HEK293 (cell line): ENCODE data around the gene GLB1L2.

Experiments used
- CTCF ChIA-PET: fragments of 350-600 bp; formaldehyde crosslinking; extraction: SDS; loops from one replicate; lab custom pipeline; 2021; ENCODE audit warnings: antibody characterized with exemption; lab: Yijun Ruan, JAX
- POLR2A ChIA-PET: fragments of 300-600 bp; formaldehyde crosslinking; extraction: SDS; loops from one replicate; lab custom pipeline; 2020; ENCODE audit warnings: antibody characterized with exemption, inconsistent platforms; lab: Yijun Ruan, JAX
- H3K27ac ChIP-seq: fragments of 200-500 bp; sonication (Bioruptor generic); 2 replicates; pipeline ENCODE4 v1.5.1; 2014; ENCODE audit warnings: low read depth, low read length, control low read depth, inconsistent platforms; ENCODE audit errors: extremely low read depth
- H3K36me3 ChIP-seq, 2 experiments: fragments of 200-500 bp in 1 of 2; sonication (Bioruptor generic) in 1 of 2; 1 replicate in 1 of 2; 2 replicates in 1 of 2; pipeline ENCODE4 v1.5.1; 2014 to 2017; ENCODE audit warnings: inconsistent platforms in 2 of 2, low read length in 2 of 2; ENCODE audit not compliant: control insufficient read depth in 2 of 2, insufficient read depth in 1 of 2
- H3K4me1 ChIP-seq: fragments of 200-500 bp; sonication (Bioruptor generic); 2 replicates; pipeline ENCODE4 v1.5.1; 2014; ENCODE audit warnings: mild to moderate bottlenecking, low read length, inconsistent platforms; ENCODE audit not compliant: control insufficient read depth, insufficient read depth
- H3K4me3 ChIP-seq: 2 replicates; pipeline ENCODE4 v1.5.1; 2011; ENCODE audit warnings: low read depth, mild to moderate bottlenecking, control low read depth, low read length, moderate library complexity
- H3K9me3 ChIP-seq: fragments of 200-500 bp; sonication (Bioruptor generic); 2 replicates; pipeline ENCODE4 v1.5.1; 2014; ENCODE audit warnings: low read depth, low read length, inconsistent platforms; ENCODE audit not compliant: control insufficient read depth, insufficient read depth
- AEBP2 ChIP-seq: fragments of 450-650 bp; formaldehyde crosslinking; IDR thresholded peaks from 2 replicates; pipeline ENCODE4 v1.5.1; 2016; ENCODE audit warnings: missing biosample characterization, missing genetic modification characterization, borderline replicate concordance
- EGR2 ChIP-seq: fragments of 450-650 bp; formaldehyde crosslinking; IDR thresholded peaks from 2 replicates; pipeline ENCODE4 v1.5.1; 2016; ENCODE audit warnings: low read depth, missing biosample characterization, missing genetic modification characterization
- HOXC10 ChIP-seq: sonication (generic); formaldehyde crosslinking; IDR thresholded peaks from 2 replicates; pipeline ENCODE4 v1.8.1; 2023; ENCODE audit warnings: mild to moderate bottlenecking, missing genetic modification reagents
- HOXD13 ChIP-seq: sonication (generic); formaldehyde crosslinking; IDR thresholded peaks from 2 replicates; pipeline ENCODE4 v1.8.0; 2022; ENCODE audit warnings: missing genetic modification reagents, borderline replicate concordance
- KLF10 ChIP-seq: fragments of 450-650 bp; IDR thresholded peaks from 2 replicates; pipeline ENCODE4 v1.5.1; 2018; ENCODE audit warnings: missing biosample characterization, mild to moderate bottlenecking, missing genetic modification characterization
- OVOL3 ChIP-seq: fragments of 450-650 bp; formaldehyde crosslinking; IDR thresholded peaks from 2 replicates; pipeline ENCODE4 v1.5.1; 2016; ENCODE audit warnings: missing biosample characterization, missing genetic modification characterization
- SALL2 ChIP-seq: fragments of 450-650 bp; formaldehyde crosslinking; IDR thresholded peaks from 2 replicates; pipeline ENCODE4 v1.5.0; 2017; ENCODE audit warnings: missing biosample characterization, mild to moderate bottlenecking, missing genetic modification characterization, borderline replicate concordance
- SCRT2 ChIP-seq: fragments of 450-650 bp; formaldehyde crosslinking; IDR thresholded peaks from 2 replicates; pipeline ENCODE4 v1.5.1; 2016; ENCODE audit warnings: missing biosample characterization, missing genetic modification characterization
- TRIM28 ChIP-seq: IDR thresholded peaks from 2 replicates; pipeline ENCODE4 v1.6.1; 2011; ENCODE audit warnings: low read length, control low read depth, borderline replicate concordance
- ZBTB8A ChIP-seq: fragments of 450-650 bp; formaldehyde crosslinking; IDR thresholded peaks from 2 replicates; pipeline ENCODE4 v1.5.1; 2016; ENCODE audit warnings: missing biosample characterization, missing genetic modification characterization
- ZFP37 ChIP-seq: fragments of 450-650 bp; formaldehyde crosslinking; IDR thresholded peaks from 2 replicates; pipeline ENCODE4 v1.5.1; 2016; ENCODE audit warnings: missing biosample characterization, missing genetic modification characterization
- ZFP69B ChIP-seq: fragments of 450-650 bp; formaldehyde crosslinking; IDR thresholded peaks from 2 replicates; pipeline ENCODE4 v1.5.1; 2016; ENCODE audit warnings: missing biosample characterization, missing genetic modification characterization
- ZIC2 ChIP-seq: fragments of 450-650 bp; formaldehyde crosslinking; IDR thresholded peaks from 2 replicates; pipeline ENCODE4 v1.5.1; 2016; ENCODE audit warnings: missing biosample characterization, missing genetic modification characterization
- ZNF133 ChIP-seq: fragments of 450-650 bp; formaldehyde crosslinking; IDR thresholded peaks from 2 replicates; pipeline ENCODE4 v1.5.1; 2016; ENCODE audit warnings: missing biosample characterization, missing genetic modification characterization
- ZNF138 ChIP-seq: fragments of 450-650 bp; formaldehyde crosslinking; IDR thresholded peaks from 2 replicates; pipeline ENCODE4 v1.5.1; 2016; ENCODE audit warnings: missing biosample characterization, missing genetic modification characterization, borderline replicate concordance
- ZNF18 ChIP-seq: fragments of 450-650 bp; formaldehyde crosslinking; IDR thresholded peaks from 2 replicates; pipeline ENCODE4 v1.5.1; 2016; ENCODE audit warnings: missing biosample characterization, missing genetic modification characterization
- ZNF202 ChIP-seq: fragments of 450-650 bp; formaldehyde crosslinking; IDR thresholded peaks from 2 replicates; pipeline ENCODE4 v1.5.1; 2016; ENCODE audit warnings: missing biosample characterization, missing genetic modification characterization, borderline replicate concordance
- ZNF211 ChIP-seq: fragments of 450-650 bp; formaldehyde crosslinking; IDR thresholded peaks from 2 replicates; pipeline ENCODE4 v1.5.1; 2016; ENCODE audit warnings: low read depth, missing biosample characterization, missing genetic modification characterization
- ZNF223 ChIP-seq: fragments of 450-650 bp; formaldehyde crosslinking; IDR thresholded peaks from 2 replicates; pipeline ENCODE4 v1.5.1; 2016; ENCODE audit warnings: missing biosample characterization, missing genetic modification characterization
- ZNF37A ChIP-seq: fragments of 450-650 bp; IDR thresholded peaks from 2 replicates; pipeline ENCODE4 v1.5.1; 2018; ENCODE audit warnings: missing biosample characterization, missing genetic modification characterization
- ZNF423 ChIP-seq: fragments of 450-650 bp; formaldehyde crosslinking; IDR thresholded peaks from 2 replicates; pipeline ENCODE4 v1.5.1; 2016; ENCODE audit warnings: missing biosample characterization, missing genetic modification characterization
- ZNF433 ChIP-seq: fragments of 450-650 bp; formaldehyde crosslinking; IDR thresholded peaks from 2 replicates; pipeline ENCODE4 v1.5.1; 2016; ENCODE audit warnings: missing biosample characterization, missing genetic modification characterization, low read depth
- ZNF513 ChIP-seq: fragments of 450-650 bp; IDR thresholded peaks from 2 replicates; pipeline ENCODE4 v1.5.1; 2018; ENCODE audit warnings: missing biosample characterization, missing genetic modification characterization
- ZNF548 ChIP-seq: fragments of 450-650 bp; formaldehyde crosslinking; IDR thresholded peaks from 2 replicates; pipeline ENCODE4 v1.5.1; 2016; ENCODE audit warnings: missing biosample characterization, missing genetic modification characterization
- ZNF555 ChIP-seq: fragments of 450-650 bp; formaldehyde crosslinking; conservative IDR thresholded peaks from 2 replicates; pipeline ENCODE4 v1.5.1; 2017; ENCODE audit warnings: missing biosample characterization, mild to moderate bottlenecking, missing genetic modification characterization, inconsistent platforms
- ZNF571 ChIP-seq: fragments of 450-650 bp; formaldehyde crosslinking; IDR thresholded peaks from 2 replicates; pipeline ENCODE4 v1.5.0; 2017; ENCODE audit warnings: missing biosample characterization, missing genetic modification characterization
- ZNF585B ChIP-seq: fragments of 450-650 bp; formaldehyde crosslinking; IDR thresholded peaks from 2 replicates; pipeline ENCODE4 v1.5.1; 2016; ENCODE audit warnings: missing biosample characterization, missing genetic modification characterization
- ZNF624 ChIP-seq: fragments of 450-650 bp; formaldehyde crosslinking; IDR thresholded peaks from 2 replicates; pipeline ENCODE4 v1.5.1; 2017; ENCODE audit warnings: missing biosample characterization, missing genetic modification characterization
- ZNF639 ChIP-seq: fragments of 450-650 bp; formaldehyde crosslinking; IDR thresholded peaks from 2 replicates; pipeline ENCODE4 v1.5.1; 2016; ENCODE audit warnings: missing biosample characterization, missing genetic modification characterization

The GLB1L2 gene

GRCh38 chr11:134312223-134312622 lies 19.6 kb upstream of the GLB1L2 start:
- Histone ChIP-seq H3K4me3 (no peak overlapping the region), H3K36me3 (no peaks in the 10 kb centered on the region), H3K27ac (no peak overlapping the region), H3K9me3 (no peaks in the 10 kb centered on the region), H3K4me1 (no peaks in the 10 kb centered on the region)
- POLR2A ChIA-PET = no interaction called here
- TF ChIP-seq ZNF211 (tag by site-specific recombination) (no peak), HOXC10 (no peak)
- CTCF ChIA-PET = no interaction called here

- Histone ChIP-seq H3K4me1 (no peaks in the 10 kb centered on the region), H3K36me3 (no peaks in the 10 kb centered on the region), H3K4me3 (no peak overlapping the region)
- POLR2A ChIA-PET = no interaction called here
- TF ChIP-seq ZNF513 (no peak), HOXC10 (no peak), ZNF571 (tag by site-specific recombination) (no peak), ZNF133 (no peak), ZNF555 (no peak), AEBP2 (tag by site-specific recombination) (no peak), ZNF585B (tag by site-specific recombination) (no peak), ZNF223 (tag by site-specific recombination) (no peak), TRIM28 (no peak), ZNF423 (tag by site-specific recombination) (no peak), OVOL3 (tag by site-specific recombination) (no peak), ZNF202 (tag by site-specific recombination) (no peak), ZNF138 (tag by site-specific recombination) (no peak), ZNF18 (no peak), ZNF548 (no peak), ZIC2 (tag by site-specific recombination) (no peak), SALL2 (no peak), EGR2 (tag by site-specific recombination) (no peak), ZFP37 (tag by site-specific recombination) (no peak), ZNF211 (tag by site-specific recombination) (no peak)
- TF ChIP-seq, all 188 proteins: peak for 0
- Histone ChIP-seq H3K27ac (no peak overlapping the region), H3K9me3 (no peaks in the 10 kb centered on the region)
- CTCF ChIA-PET = interaction anchor here (0.9 kb wide), 1 partner anchor 27 kb away, joined by 3 read pairs; no protein-coding TSS in a partner anchor
These were observed 19.0 kb upstream of the GLB1L2 start for GRCh38 chr11:134312807-134313206.

GRCh38 chr11:134313379-134313778 lies 18.4 kb upstream of the GLB1L2 start:
- Histone ChIP-seq H3K4me3 (no peak overlapping the region), H3K36me3 (no peaks in the 10 kb centered on the region), H3K9me3 (no peaks in the 10 kb centered on the region), H3K27ac (no peak overlapping the region), H3K4me1 (no peaks in the 10 kb centered on the region)
- POLR2A ChIA-PET = no interaction called here
- CTCF ChIA-PET = interaction anchor here (0.9 kb wide), 1 partner anchor 28 kb away, joined by 3 read pairs; no protein-coding TSS in a partner anchor
- no peak for TF ChIP-seq HOXD13 (CRISPR knock-in tag)
- TF ChIP-seq ZNF37A (tag by site-specific recombination) = no peak
- no peak for TF ChIP-seq ZNF624 (tag by site-specific recombination)
- TF ChIP-seq ZFP69B (tag by site-specific recombination) = no peak
- no peak for TF ChIP-seq ZNF223 (tag by site-specific recombination)
- TF ChIP-seq ZNF433 (tag by site-specific recombination) = no peak
- TF ChIP-seq ZNF639 (tag by site-specific recombination) = no peak
- TF ChIP-seq SCRT2 (tag by site-specific recombination) = no peak
- TF ChIP-seq KLF10 (tag by site-specific recombination) = no peak
- no peak for TF ChIP-seq ZBTB8A (tag by site-specific recombination)
